AG08396 (cell line): Measurements from ENCODE around the gene HOXC6.
A peak's percentile ranks its signal among the peaks of the same experiment; 100 is the strongest.

Experiments
- DNase-seq: peaks from one replicate; pipeline ENCODE4 v3.0.0; 2012; ENCODE audit warnings: low spot score, mixed read lengths

Gene HOXC6

DNA sequence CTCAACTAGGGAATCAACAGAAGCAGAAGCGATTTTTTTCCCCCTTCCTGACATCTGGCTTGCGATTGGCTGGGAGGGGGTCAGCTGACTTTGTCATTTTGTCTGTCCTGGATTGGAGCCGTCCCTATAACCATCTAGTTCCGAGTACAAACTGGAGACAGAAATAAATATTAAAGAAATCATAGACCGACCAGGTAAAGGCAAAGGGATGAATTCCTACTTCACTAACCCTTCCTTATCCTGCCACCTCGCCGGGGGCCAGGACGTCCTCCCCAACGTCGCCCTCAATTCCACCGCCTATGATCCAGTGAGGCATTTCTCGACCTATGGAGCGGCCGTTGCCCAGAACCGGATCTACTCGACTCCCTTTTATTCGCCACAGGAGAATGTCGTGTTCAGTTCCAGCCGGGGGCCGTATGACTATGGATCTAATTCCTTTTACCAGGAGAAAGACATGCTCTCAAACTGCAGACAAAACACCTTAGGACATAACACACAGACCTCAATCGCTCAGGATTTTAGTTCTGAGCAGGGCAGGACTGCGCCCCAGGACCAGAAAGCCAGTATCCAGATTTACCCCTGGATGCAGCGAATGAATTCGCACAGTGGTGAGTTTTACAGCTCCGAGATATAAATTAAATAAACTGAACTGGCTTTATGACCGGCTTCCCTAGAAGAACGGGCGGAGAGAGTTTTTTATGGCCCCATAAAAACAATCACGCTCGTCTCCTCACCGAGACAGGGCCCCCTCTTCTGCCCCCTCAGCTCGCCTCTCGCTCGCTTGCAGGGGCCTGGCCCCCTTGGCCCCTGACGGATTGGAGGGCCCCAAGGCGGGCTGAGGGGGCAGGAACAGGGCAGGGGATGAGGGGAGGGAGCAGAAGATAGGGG, at the start of gene HOXC6:
Gene HOXC6, plus strand, starts transcription at position 127 of the 888 bp plus-strand sequence. Its CDS starts 82 bp downstream, at position 209.
- DNase-seq = peak; percentile 84

DNA sequence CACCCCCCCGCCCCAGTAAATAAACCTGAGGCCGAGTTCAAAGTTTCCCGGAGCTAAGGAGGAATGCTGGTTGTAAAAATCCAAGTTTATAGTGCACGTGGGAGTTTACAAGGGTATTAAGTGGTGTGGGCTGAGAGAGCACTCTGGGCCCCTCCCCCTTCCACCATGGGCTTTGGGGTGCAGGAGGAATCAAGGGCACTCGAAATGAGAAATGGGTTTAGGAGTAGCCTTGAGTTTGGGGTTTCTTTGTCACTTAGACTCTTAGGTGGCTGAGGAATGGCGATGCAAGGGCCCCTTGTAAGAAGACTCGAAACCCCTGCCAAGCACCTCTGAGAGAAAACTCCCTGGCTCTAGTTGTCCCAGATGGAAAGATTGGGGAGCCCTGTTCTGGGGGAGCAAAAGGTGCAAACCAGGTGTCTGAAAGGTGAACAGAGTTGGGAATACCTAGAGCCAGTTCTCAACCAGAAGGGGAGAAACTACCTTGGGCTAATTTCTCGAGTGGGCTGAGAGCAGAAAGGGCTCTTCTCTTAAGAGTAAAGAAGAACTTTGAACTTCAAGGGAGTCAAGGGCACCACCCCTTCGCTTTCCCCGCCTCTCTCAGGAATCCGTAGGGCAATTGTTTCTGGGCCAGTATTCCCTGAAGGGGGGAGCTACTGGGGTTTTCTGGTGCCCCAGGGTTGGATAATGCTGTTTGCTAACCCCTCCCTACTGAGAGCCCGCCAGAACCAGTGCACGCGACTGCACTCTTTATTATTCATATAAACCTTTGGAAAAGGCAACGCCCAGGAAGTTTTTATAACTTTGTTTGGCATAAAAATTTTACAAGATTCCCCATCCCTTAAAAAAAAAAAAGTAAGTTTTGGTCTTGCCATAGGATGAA, 49.5 kb upstream of the HOXC6 start:
- DNase-seq = no peak

DNA sequence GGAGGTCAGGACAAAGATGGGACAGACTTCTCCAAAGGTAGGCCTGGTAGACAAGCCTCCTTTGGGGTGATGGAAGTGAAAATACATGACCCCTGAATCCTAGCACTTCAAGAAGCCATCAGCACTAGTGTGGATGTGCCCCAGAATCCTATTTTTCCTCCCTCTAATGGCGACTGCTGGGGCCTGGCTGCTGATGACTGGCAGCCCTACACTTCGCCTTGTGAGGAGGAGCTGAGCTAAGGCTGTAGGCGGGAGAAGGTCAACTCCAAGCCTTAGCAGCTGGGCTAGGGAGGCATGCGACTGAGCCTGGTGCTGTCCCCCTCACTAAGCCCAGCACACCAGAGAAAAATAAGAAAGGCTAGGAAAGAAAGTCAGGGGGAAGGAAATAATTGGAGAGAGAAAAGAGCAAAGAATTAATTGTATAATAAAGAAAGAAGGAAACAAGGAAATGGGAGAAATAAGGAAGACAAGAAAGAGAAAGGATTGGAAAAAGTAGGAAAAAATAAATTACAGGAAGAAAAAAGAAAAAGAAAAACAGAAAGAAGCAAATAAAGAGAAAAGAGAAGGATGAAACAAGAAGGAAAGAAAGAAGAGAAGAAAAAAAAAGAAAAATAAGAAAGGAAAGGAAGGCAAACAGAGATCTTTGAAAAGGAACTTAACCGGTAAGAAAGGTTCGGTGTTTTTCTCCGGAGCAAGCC, 48.0 kb upstream of the HOXC6 start:
- no peak for DNase-seq

GRCh38 chr12:53980802-53981496, 47.3 kb upstream of the HOXC6 start:
- DNase-seq = no peak

DNA sequence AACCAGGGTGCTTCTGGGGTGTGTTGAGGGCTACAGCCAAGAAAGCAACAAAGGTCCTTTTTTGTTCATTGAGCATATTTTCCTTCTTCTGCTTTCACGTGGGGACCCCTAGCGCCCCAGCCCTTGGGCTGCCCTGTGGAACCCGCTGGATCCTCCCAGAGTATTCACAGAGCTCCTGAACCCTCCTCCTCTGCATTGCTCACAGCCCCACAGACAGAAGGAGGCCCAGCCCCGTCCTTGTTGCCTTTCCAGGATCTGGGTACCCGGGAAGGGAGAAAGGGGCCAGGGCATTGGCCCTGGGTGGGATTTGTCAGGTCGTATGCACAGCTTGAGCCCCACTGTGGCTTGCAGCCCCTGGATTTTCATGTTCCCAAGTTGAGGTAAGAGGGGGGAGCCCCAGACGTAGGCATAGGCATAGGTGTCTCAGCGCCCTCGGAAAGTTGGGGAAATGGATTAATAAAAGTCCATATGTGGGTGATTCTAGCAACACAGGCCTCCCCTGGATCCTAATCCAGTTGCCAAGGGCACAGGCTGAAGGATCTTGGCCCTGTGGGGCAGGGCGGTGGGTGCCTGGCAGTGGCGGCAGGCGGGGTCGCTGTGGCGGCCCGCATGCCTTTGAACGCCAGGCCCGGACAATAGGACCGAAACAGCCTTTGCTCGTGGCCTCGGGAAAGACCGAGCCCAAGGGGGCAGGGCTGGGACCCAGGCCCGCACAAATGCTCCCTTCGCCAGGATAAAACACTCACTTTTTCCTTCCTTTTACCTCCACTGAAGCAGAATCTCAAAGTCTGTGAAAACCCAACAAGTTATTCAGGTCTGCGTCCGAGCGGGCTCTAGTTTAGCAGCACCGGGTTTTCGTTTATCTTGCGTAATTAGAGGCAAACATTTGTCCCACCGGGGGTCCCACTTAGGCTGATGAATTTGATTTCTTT, 46.3 kb upstream of the HOXC6 start:
- no peak for DNase-seq

GRCh38 chr12:53982648-53983567, 45.3 kb upstream of the HOXC6 start:
- DNase-seq = no peak

DNA sequence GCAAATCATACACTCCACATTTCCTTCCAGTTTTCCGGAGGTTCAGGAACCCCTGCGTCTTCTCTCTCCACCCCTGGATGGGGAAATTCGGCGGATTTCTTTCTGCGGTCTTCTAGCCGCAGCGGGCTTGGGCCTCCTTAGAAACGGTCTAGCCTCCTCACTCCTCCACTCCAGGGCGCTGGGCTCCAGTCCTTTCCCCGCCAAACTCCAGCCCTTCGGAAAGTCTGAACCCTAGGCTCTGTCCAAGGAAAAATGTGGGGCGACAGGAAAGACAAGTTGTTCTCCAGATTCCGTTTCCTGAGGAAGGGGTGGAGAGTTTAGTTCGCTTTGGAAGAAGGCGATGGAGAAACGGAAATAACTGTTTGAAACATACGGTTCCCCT, 44.7 kb upstream of the HOXC6 start:
- DNase-seq = no peak

GRCh38 chr12:53983950-53984572, 44.2 kb upstream of the HOXC6 start:
- no peak for DNase-seq

DNA sequence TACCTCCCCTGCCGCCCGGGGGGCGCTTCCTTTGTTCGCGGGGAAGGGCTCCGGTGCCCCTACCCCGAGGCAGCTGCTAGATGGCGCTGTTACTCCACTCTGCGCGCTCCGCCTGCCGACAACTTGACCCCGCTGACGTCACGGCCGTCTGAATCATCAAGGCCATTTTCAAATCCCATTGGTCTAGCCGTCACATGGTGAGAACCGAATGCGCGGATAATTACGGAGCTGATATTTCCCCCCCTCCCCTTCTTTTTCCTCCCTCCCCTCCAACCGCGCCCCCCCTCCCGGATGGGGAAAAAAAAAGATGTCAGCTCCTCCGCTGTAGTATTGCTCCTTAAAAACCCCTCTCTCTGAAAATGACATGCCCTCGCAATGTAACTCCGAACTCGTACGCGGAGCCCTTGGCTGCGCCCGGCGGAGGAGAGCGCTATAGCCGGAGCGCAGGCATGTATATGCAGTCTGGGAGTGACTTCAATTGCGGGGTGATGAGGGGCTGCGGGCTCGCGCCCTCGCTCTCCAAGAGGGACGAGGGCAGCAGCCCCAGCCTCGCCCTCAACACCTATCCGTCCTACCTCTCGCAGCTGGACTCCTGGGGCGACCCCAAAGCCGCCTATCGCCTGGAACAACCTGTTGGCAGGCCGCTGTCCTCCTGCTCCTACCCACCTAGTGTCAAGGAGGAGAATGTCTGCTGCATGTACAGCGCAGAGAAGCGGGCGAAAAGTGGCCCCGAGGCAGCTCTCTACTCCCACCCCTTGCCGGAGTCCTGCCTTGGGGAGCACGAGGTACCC, 43.1 kb upstream of the HOXC6 start, which contains the start of gene HOXC10:
Gene HOXC10, plus strand, starts transcription at position 246 of the 791 bp plus-strand sequence. Its CDS starts 114 bp downstream, at position 360.
- DNase-seq = peak; percentile 93

DNA sequence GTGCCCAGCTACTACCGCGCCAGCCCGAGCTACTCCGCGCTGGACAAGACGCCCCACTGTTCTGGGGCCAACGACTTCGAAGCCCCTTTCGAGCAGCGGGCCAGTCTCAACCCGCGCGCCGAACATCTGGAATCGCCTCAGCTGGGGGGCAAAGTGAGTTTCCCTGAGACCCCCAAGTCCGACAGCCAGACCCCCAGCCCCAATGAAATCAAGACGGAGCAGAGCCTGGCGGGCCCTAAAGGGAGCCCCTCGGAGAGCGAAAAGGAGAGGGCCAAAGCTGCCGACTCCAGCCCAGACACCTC, 42.6 kb upstream of the HOXC6 start:
- DNase-seq = no peak

DNA sequence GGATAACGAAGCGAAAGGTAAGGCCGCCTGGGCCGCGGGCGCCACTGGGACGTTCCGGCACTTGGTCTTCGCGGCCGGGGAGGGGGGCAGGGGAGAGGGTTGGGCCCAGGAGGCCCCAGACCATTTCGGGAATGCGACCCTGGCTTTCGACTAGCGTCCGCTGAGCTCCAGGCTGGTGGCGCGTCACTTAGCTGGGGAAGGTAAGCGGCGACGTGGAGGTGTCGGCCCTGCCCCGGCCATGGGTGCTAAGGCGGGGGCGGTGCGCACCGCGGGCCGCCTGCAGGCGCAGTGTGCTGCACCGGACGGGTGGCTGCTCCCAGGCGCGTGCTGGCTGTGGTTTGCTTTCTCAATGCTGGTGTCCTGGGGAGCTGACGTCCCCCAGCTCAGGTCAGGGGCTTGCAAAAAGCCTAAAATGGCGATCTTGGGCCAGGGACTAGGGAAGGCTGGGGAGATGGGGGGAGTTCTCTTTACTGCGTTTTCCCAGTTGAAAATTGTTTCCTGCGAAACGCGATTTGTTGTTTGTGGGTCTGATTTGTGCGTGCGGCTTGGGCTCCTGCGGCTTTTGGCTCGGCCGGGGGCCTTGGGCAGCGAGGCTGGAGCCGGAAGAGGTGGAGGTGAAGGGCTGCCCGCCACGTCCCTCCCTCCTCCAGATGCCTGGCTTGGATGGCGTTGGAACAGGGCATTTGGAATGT, 42.1 kb upstream of the HOXC6 start:
- no peak for DNase-seq

- no peak for DNase-seq
These were observed 41.4 kb upstream of the HOXC6 start for GRCh38 chr12:53986686-53987483.

GRCh38 chr12:53987787-53988230, 40.4 kb upstream of the HOXC6 start:
- DNase-seq = no peak

GRCh38 chr12:53988541-53989226, 39.6 kb upstream of the HOXC6 start:
- no peak for DNase-seq

DNA sequence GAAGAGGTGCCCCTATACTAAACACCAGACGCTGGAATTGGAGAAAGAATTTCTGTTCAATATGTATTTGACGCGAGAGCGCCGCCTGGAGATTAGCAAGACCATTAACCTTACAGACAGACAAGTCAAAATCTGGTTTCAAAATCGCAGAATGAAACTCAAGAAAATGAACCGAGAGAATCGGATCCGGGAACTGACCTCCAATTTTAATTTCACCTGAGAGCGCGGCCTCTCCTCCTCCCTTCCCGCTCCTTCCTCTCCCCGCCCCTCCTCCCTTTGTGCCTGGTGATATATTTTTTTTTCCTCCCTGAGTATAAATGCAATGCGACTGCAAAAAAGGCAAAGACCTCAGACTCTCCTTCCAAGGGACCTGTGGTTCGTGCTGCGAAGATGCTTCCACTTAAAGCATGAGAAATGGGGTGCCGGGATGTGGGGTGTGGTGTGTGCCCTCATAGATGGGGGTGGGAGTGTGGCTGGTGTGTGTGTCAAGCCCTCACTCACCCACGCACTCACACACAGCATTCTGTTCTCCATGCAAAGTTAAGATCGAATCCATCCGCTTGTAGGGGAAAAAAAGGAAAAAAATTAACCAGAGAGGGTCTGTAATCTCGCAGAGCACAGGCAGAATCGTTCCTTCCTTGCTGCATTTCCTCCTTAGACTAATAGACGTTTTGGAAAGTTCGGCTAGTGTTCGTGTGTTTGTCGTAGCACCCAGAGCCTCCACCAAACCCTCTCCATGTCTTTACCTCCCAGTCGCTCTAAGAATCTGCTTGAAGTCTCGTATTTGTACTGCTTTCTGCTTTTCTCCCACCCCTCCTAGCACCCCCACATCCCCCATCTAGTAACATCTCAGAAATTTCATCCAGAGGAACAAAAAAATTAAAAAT, 38.8 kb upstream of the HOXC6 start:
- DNase-seq = peak; percentile 68
